GM23248 (cell line): ENCODE data around the gene ARHGEF10L.

Experiments used
- EZH2 ChIP-seq: fragments of 200-600 bp; sonication (generic); IDR thresholded peaks from 2 replicates; pipeline ENCODE4 v1.6.1; 2018; ENCODE audit warnings: antibody characterized with exemption, mild to moderate bottlenecking; ENCODE audit not compliant: insufficient read depth, poor library complexity, severe bottlenecking
- EZH2phosphoT487 ChIP-seq: fragments of 200-600 bp; sonication (generic); IDR thresholded peaks from 2 replicates; pipeline ENCODE4 v1.6.1; 2018; ENCODE audit warnings: antibody characterized with exemption, moderate library complexity, mild to moderate bottlenecking, low read depth; ENCODE audit not compliant: insufficient read depth

DNA sequence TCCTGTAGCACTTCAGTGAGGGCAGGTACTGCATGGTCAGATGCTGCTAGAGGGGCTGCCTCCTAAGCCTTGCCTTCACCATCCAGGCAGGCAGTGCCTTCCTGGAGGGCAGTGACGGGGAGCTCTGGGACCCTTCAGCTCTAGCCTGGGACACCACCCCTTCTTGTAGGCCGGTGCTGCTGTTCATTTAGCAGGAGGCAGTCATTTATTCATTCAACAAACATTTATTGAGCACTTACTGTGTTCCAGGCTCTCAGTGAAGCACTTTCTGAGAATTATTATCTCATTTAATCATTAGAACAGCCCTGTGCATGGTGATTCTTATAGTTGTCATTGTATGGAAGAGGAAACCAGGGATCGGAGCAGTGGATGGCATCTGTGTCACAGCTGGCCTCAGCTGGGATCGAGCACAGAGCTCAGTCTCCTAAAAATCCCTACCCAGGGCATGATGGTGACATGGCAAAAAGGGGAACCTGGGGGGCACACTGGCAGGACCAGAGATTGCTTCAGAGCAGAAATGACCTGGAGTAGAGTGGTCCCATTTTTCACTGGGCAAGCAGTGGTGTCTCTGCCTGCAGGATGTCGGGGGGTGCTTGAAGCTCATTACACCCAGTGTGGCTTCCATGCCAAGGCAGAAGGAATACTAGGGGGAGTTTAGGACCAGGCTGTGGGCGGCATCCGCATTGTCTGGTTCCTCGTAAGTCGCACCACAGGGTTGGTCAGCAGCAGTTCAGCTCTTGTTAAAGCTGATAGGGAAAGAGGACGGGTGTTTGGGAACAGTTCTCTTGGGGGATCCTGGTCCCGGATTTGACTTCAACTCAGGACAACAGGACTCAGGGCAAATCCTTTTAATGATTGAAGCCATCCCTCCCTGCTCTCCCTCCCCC lies 28.8 kb downstream of the ARHGEF10L start:
- TF ChIP-seq EZH2phosphoT487 (no peak), EZH2 (no peak)
